Trophoblast cell (in vitro differentiated cells and primary cell): ENCODE measurements around the gene ARPP21.

Experiments
- DNase-seq, 2 donors: peaks; one replicate each; pipeline ENCODE4 v3.0.0-alpha.2; 2016
- H2AFZ ChIP-seq: 2 replicates; pipeline ENCODE4 v1.6.1; 2013; ENCODE audit warnings: low read length, moderate library complexity, mild to moderate bottlenecking; ENCODE audit not compliant: insufficient read depth, poor library complexity
- H2AK5ac ChIP-seq: 2 replicates; pipeline ENCODE4 v1.6.1; 2013; ENCODE audit warnings: mild to moderate bottlenecking, low read length
- H2BK120ac ChIP-seq: 2 replicates; pipeline ENCODE4 v1.6.1; 2013; ENCODE audit warnings: low read length, mild to moderate bottlenecking, moderate library complexity; ENCODE audit not compliant: insufficient read depth, poor library complexity
- H2BK12ac ChIP-seq: 2 replicates; pipeline ENCODE4 v1.6.1; 2013; ENCODE audit warnings: mild to moderate bottlenecking, low read length, moderate library complexity
- H2BK5ac ChIP-seq: 2 replicates; pipeline ENCODE4 v1.6.1; 2013; ENCODE audit warnings: low read length, low read depth, moderate library complexity, mild to moderate bottlenecking; ENCODE audit not compliant: poor library complexity
- H3K14ac ChIP-seq: 2 replicates; pipeline ENCODE4 v1.6.1; 2013; ENCODE audit warnings: mild to moderate bottlenecking, low read length
- H3K18ac ChIP-seq: 2 replicates; pipeline ENCODE4 v1.6.1; 2013; ENCODE audit warnings: mild to moderate bottlenecking, low read length
- H3K23ac ChIP-seq: 2 replicates; pipeline ENCODE4 v1.6.1; 2013; ENCODE audit warnings: low read length
- H3K27ac ChIP-seq: 2 replicates; pipeline ENCODE4 v1.5.1; 2013; ENCODE audit warnings: low read depth, mild to moderate bottlenecking, inconsistent platforms, low read length, moderate library complexity
- H3K27me3 ChIP-seq: 2 replicates; pipeline ENCODE4 v1.6.1; 2013; ENCODE audit warnings: inconsistent platforms, mild to moderate bottlenecking, low read length, moderate library complexity; ENCODE audit not compliant: insufficient read depth
- H3K36me3 ChIP-seq, 2 experiments: 1 replicate in 1 of 2; 2 replicates in 1 of 2; pipeline ENCODE4 v1.6.1; 2013; ENCODE audit warnings: low read length in 2 of 2, mild to moderate bottlenecking in 2 of 2, moderate library complexity in 1 of 2; ENCODE audit not compliant: insufficient read depth in 2 of 2, control insufficient read depth in 1 of 2
- H3K4ac ChIP-seq: 2 replicates; pipeline ENCODE4 v1.6.1; 2013; ENCODE audit warnings: low read depth, mild to moderate bottlenecking, low read length, moderate library complexity
- H3K4me1 ChIP-seq, 2 experiments: 1 replicate in 1 of 2; 2 replicates in 1 of 2; pipeline ENCODE4 v1.6.1; 2013; ENCODE audit warnings: low read length in 2 of 2, mild to moderate bottlenecking in 2 of 2, moderate library complexity in 1 of 2; ENCODE audit not compliant: insufficient read depth in 2 of 2, control insufficient read depth in 1 of 2
- H3K4me2 ChIP-seq: 2 replicates; pipeline ENCODE4 v1.6.1; 2013; ENCODE audit warnings: inconsistent platforms, mild to moderate bottlenecking, low read length, moderate library complexity
- H3K4me3 ChIP-seq: 2 replicates; pipeline ENCODE4 v1.5.1; 2013; ENCODE audit warnings: mild to moderate bottlenecking, low read depth, low read length, inconsistent platforms
- H3K79me1 ChIP-seq: one replicate; pipeline ENCODE4 v1.6.1; 2013; ENCODE audit warnings: low read length
- H3K79me2 ChIP-seq: 2 replicates; pipeline ENCODE4 v1.6.1; 2013; ENCODE audit warnings: low read length, mild to moderate bottlenecking; ENCODE audit not compliant: control insufficient read depth, insufficient read depth, poor library complexity
- H3K9ac ChIP-seq: 2 replicates; pipeline ENCODE4 v1.6.1; 2013; ENCODE audit warnings: mild to moderate bottlenecking, low read length
- H3K9me3 ChIP-seq: 2 replicates; pipeline ENCODE4 v1.6.1; 2013; ENCODE audit warnings: low read depth, mild to moderate bottlenecking, control low read depth, inconsistent platforms, low read length; ENCODE audit not compliant: insufficient read depth
- H4K12ac ChIP-seq: 2 replicates; pipeline ENCODE4 v1.6.1; 2013; ENCODE audit warnings: low read depth, mild to moderate bottlenecking, low read length, moderate library complexity
- H4K8ac ChIP-seq: 2 replicates; pipeline ENCODE4 v1.6.1; 2013; ENCODE audit warnings: low read depth, mild to moderate bottlenecking, low read length, moderate library complexity
- H4K91ac ChIP-seq: one replicate; pipeline ENCODE4 v1.6.1; 2013; ENCODE audit warnings: low read depth, mild to moderate bottlenecking, low read length, moderate library complexity
- WGBS: extraction: QIAGEN DNeasy Blood & Tissue Kit; methylation state at CpG from one replicate; pipeline ENCODE4 v1.1.7; 2013; ENCODE audit warnings: missing lambda C conversion rate; ENCODE audit not compliant: insufficient read length, insufficient coverage; ENCODE audit errors: extremely low coverage; 5-methylcytosine and 5-hydroxymethylcytosine counted together

ARPP21 gene

DNA sequence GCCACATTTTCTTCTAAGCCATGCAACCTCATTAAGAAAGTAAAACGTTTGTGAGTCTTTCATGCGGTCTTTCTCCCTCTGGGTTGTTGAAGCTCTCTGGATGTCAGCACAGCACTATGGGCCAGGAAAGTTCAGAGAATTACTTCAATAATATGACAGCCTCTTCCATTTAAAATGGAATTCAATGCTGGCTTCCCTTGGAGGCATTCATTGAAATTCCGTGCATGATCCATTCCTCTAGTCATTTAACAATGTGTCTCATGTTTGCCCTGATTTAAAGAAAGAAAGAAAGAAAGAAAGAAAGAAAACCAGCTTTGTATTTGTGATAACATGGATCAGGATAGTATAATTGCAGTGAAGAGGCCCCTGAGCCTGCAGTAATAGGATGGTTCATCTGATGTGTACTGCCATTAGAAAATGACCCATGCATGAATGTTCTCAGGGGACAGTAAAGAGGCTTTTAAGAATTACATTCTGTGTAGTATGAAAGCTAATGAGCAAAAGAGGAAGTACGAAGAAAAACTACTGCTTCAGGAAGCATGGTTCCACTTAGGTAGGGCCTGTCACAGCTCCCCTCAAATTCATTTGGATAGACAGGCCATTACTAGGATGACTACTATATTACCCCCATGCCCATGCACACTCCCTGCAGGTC lies 146.0 kb downstream of the ARPP21 start:
- WGBS = no CpG with 5 or more reads among the region's 4 CpGs
- H3K4me2 ChIP-seq = no peak overlapping the region
- no peak overlapping the region for H2BK5ac ChIP-seq
- no peak overlapping the region for H4K91ac ChIP-seq
- H2BK12ac ChIP-seq = no peak overlapping the region
- no peaks in the 10 kb centered on the region for H3K27me3 ChIP-seq
- no peak overlapping the region for H2AFZ ChIP-seq
- H3K4ac ChIP-seq = no peak overlapping the region
- H3K27ac ChIP-seq = no peak overlapping the region
- H3K79me2 ChIP-seq = no peaks in the 10 kb centered on the region
- H3K9me3 ChIP-seq = no peaks in the 10 kb centered on the region
- H4K8ac ChIP-seq = no peak overlapping the region
- no peak for DNase-seq
- H3K14ac ChIP-seq = no peak overlapping the region
- H3K18ac ChIP-seq = no peak overlapping the region
- H3K9ac ChIP-seq = no peak overlapping the region
- H3K4me3 ChIP-seq = no peak overlapping the region
- no peaks in the 10 kb centered on the region for H3K79me1 ChIP-seq
- no peak overlapping the region for H4K12ac ChIP-seq
- H2AK5ac ChIP-seq = no peak overlapping the region
- H2BK120ac ChIP-seq = no peak overlapping the region
- H3K36me3 ChIP-seq = no peaks in the 10 kb centered on the region
- H3K4me1 ChIP-seq = no peaks in the 10 kb centered on the region
- H3K23ac ChIP-seq = no peak overlapping the region

DNA sequence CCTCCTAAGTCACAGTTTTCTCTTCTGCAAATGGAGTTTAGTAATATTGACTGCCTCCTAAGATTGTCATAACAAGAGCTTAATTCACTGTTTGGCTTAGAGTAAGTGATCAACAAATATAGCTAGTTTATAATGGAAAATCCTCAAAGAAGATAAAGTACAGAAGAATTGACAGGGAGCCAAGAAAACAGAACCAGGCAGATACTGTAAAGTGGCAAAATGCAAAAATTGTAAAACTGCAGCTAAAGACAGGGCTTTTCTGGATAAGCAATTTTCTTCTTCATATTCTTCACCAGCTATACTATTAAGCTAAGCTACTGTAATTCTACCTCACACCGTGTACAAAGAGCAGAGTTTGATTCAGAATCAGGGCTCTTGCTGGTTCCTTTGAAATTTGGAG lies 148.6 kb downstream of the ARPP21 start:
- no peaks in the 10 kb centered on the region for H3K9me3 ChIP-seq
- no peak overlapping the region for H3K4me3 ChIP-seq
- no peak overlapping the region for H3K4ac ChIP-seq
- H3K14ac ChIP-seq = no peak overlapping the region
- no peak overlapping the region for H2BK5ac ChIP-seq
- H3K27ac ChIP-seq = no peak overlapping the region
- H2AFZ ChIP-seq = no peak overlapping the region
- DNase-seq = no peak
- H4K8ac ChIP-seq = no peak overlapping the region
- no peaks in the 10 kb centered on the region for H3K79me2 ChIP-seq
- H3K18ac ChIP-seq = no peak overlapping the region
- H3K79me1 ChIP-seq = no peaks in the 10 kb centered on the region
- no CpG with 5 or more reads among the region's 1 CpG for WGBS
- no peak overlapping the region for H3K9ac ChIP-seq
- no peak overlapping the region for H2BK12ac ChIP-seq
- no peaks in the 10 kb centered on the region for H3K27me3 ChIP-seq
- H4K91ac ChIP-seq = no peak overlapping the region
- H3K23ac ChIP-seq = no peak overlapping the region
- H4K12ac ChIP-seq = no peak overlapping the region
- H3K4me2 ChIP-seq = no peak overlapping the region
- no peak overlapping the region for H2AK5ac ChIP-seq
- no peaks in the 10 kb centered on the region for H3K36me3 ChIP-seq
- no peaks in the 10 kb centered on the region for H3K4me1 ChIP-seq
- H2BK120ac ChIP-seq = no peak overlapping the region

DNA sequence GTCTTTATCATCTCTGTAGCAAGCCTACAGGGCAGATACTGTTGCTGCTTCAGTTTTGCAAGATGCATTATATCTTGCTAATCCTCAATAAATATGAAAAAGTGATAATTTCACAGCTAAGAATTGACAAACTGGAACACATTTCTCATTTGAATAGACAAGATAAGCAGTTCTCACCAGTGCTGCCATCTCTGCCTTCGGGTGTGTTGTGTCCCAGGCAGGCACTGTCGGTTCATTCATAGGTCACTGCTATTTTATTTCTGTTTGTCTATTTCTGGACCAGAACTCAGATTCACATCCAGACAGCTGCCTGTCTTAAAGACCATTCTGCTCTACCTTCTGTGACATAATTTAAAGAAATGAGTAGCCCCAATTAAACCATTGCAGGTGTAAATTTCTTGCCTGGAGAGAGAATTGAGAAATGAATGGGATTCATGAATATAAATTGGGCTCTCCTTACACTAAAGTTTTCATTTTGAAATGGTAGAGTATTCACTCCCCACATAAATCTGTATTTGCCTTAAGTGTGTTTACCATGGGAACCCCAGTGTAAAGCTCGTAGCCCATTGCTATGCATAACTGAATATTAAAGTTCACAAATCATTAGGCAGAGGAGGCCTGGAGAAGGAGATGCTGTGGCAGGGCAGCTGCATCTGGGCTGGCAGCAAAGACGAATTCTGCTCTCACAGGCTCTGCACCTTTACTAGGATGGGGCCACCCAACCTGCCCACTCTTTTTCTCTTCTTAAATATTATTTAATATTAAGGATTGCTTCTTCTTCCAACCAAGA lies 149.9 kb downstream of the ARPP21 start:
- Histone ChIP-seq H2BK12ac (no peak overlapping the region), H3K27me3 (no peaks in the 10 kb centered on the region), H3K79me1 (no peaks in the 10 kb centered on the region), H3K18ac (no peak overlapping the region), H2AFZ (no peak overlapping the region), H3K4me2 (no peak overlapping the region), H3K4me1 (no peaks in the 10 kb centered on the region), H3K9me3 (no peaks in the 10 kb centered on the region), H3K9ac (no peak overlapping the region), H2BK120ac (no peak overlapping the region), H4K12ac (no peak overlapping the region), H4K91ac (no peak overlapping the region), H2BK5ac (no peak overlapping the region), H2AK5ac (no peak overlapping the region), H3K23ac (no peak overlapping the region), H3K36me3 (no peaks in the 10 kb centered on the region), H3K4ac (no peak overlapping the region), H3K4me3 (no peak overlapping the region), H3K79me2 (no peaks in the 10 kb centered on the region), H3K14ac (no peak overlapping the region), H4K8ac (no peak overlapping the region), H3K27ac (no peak overlapping the region)
- DNase-seq = no peak
- WGBS = no CpG with 5 or more reads among the region's 4 CpGs

DNA sequence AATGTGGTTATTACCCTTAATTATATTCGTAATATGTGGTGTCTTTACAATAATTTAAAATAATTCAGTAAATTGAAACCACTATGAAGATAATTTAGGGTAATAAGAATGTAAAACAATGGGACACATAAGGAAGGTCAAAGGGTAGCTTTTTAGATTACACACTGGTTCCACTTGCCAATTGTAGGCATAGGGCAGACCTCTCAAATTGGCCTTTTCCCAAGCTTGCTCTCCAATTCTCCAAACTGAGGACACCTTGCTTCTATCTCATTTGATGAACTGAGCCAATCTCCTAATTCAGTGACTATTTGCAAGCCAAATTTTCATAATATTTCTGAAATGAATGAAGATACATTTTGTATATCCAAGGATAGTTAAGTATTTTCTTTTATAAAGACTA lies 151.4 kb downstream of the ARPP21 start:
- H2AFZ ChIP-seq = no peak overlapping the region
- H4K8ac ChIP-seq = no peak overlapping the region
- H3K4me3 ChIP-seq = no peak overlapping the region
- WGBS = no CpG with 5 or more reads among the region's 1 CpG
- H3K27me3 ChIP-seq = no peaks in the 10 kb centered on the region
- H3K4ac ChIP-seq = no peak overlapping the region
- H3K79me1 ChIP-seq = no peaks in the 10 kb centered on the region
- no peaks in the 10 kb centered on the region for H3K4me1 ChIP-seq
- no peak overlapping the region for H3K4me2 ChIP-seq
- no peak overlapping the region for H2AK5ac ChIP-seq
- H3K9ac ChIP-seq = no peak overlapping the region
- no peak for DNase-seq
- no peak overlapping the region for H2BK120ac ChIP-seq
- H3K27ac ChIP-seq = no peak overlapping the region
- H3K18ac ChIP-seq = no peak overlapping the region
- H3K23ac ChIP-seq = no peak overlapping the region
- H4K91ac ChIP-seq = no peak overlapping the region
- no peak overlapping the region for H2BK5ac ChIP-seq
- H4K12ac ChIP-seq = no peak overlapping the region
- no peaks in the 10 kb centered on the region for H3K9me3 ChIP-seq
- H3K79me2 ChIP-seq = no peaks in the 10 kb centered on the region
- H3K36me3 ChIP-seq = no peaks in the 10 kb centered on the region
- no peak overlapping the region for H3K14ac ChIP-seq
- no peak overlapping the region for H2BK12ac ChIP-seq
